Measurements from ENCODE around the gene GPS2. TPM values are rescaled to one million over a fixed set of nuclear protein-coding genes. Genes with fewer than 3 reads are reported as not detected.

The GPS2 gene
- total and polyA plus RNA-seq, 10 of the 15 experiments (the other 5 are each of a cell fraction or from before 2014, with no cell fraction given): 10.2 to 96.4 (median 42.5) TPM

- Histone ChIP-seq H3K4me2 (ENCODE audit: control insufficient read depth, insufficient read depth) (no peak overlapping the region), H3K9me3 (replicated peaks; ENCODE audit: control insufficient read depth, insufficient read depth, low read length) (no peaks in the 10 kb centered on the region), H3K36me3 (ENCODE audit: control insufficient read depth in 2 of 2, insufficient read depth in 2 of 2, low read length in 1 of 2) (no peaks in the 10 kb centered on the region), H3K4me1 (ENCODE audit: control insufficient read depth, insufficient read depth, low read length) (no peaks in the 10 kb centered on the region), H3K27me3 (replicated peaks in 1 of 2; ENCODE audit: control insufficient read depth in 2 of 2, insufficient read depth in 2 of 2, low read length in 1 of 2) (no peaks in the 10 kb centered on the region), H3K27ac (ENCODE audit: control insufficient read depth, insufficient read depth) (no peak overlapping the region), H3K4me3 (no peak overlapping the region), H4K20me1 (ENCODE audit: control insufficient read depth, insufficient read depth) (no peaks in the 10 kb centered on the region), H3K79me2 (ENCODE audit: control insufficient read depth, insufficient read depth, low read length) (no peaks in the 10 kb centered on the region), H2AFZ (ENCODE audit: control insufficient read depth, low read depth, low read length) (no peak overlapping the region), H3K9ac (ENCODE audit: control insufficient read depth, insufficient read depth, low read length) (no peak overlapping the region)
- intact Hi-C loops (cut with micrococcal nuclease; ENCODE audit: unreplicated experiment): no loop called here
- WGBS (ENCODE audit: insufficient coverage, insufficient replicate concordance, low lambda C conversion rate, missing lambda C conversion rate): 51% methylated on average over 6 of the region's 6 CpGs
- POLR2A ChIA-PET: interaction anchor here (0.6 kb wide), 1 partner anchor 118 kb away, joined by 4 read pairs; no protein-coding TSS in a partner anchor
- in situ Hi-C loops (cut with MboI): no loop called here
- ATAC-seq (no peak), DNase-seq (ENCODE audit: low read depth, low spot score) (no peak), FAIRE-seq (no peak)
- RAD21 ChIA-PET (ENCODE audit: unreplicated experiment): interaction anchor here (0.7 kb wide), 1 partner anchor 113 kb away, joined by 3 read pairs; no protein-coding TSS in a partner anchor
- SMC1A ChIA-PET (ENCODE audit: uncharacterized antibody, unreplicated experiment): no interaction called here
- CTCF ChIA-PET: interaction anchor here (3.5 kb wide), 1 partner anchor 9 kb away, joined by 15 read pairs; no protein-coding TSS in a partner anchor
- no peak for TF ChIP-seq NBN (IDR thresholded peaks at IDR 0.05)
- TF ChIP-seq BRCA1 (IDR thresholded peaks at IDR 0.05; ENCODE audit: low read depth, low read length): no peak
- no peak for TF ChIP-seq GABPA (IDR thresholded peaks at IDR 0.05; ENCODE audit: low read depth)
- no peak for TF ChIP-seq STAT1 (conservative IDR thresholded peaks at IDR 0.05)
- no peak for TF ChIP-seq EED (IDR thresholded peaks at IDR 0.05; ENCODE audit: low read depth)
- TF ChIP-seq ZNF207 (IDR thresholded peaks at IDR 0.05; ENCODE audit: borderline replicate concordance): no peak
- TF ChIP-seq, protein P1, sequence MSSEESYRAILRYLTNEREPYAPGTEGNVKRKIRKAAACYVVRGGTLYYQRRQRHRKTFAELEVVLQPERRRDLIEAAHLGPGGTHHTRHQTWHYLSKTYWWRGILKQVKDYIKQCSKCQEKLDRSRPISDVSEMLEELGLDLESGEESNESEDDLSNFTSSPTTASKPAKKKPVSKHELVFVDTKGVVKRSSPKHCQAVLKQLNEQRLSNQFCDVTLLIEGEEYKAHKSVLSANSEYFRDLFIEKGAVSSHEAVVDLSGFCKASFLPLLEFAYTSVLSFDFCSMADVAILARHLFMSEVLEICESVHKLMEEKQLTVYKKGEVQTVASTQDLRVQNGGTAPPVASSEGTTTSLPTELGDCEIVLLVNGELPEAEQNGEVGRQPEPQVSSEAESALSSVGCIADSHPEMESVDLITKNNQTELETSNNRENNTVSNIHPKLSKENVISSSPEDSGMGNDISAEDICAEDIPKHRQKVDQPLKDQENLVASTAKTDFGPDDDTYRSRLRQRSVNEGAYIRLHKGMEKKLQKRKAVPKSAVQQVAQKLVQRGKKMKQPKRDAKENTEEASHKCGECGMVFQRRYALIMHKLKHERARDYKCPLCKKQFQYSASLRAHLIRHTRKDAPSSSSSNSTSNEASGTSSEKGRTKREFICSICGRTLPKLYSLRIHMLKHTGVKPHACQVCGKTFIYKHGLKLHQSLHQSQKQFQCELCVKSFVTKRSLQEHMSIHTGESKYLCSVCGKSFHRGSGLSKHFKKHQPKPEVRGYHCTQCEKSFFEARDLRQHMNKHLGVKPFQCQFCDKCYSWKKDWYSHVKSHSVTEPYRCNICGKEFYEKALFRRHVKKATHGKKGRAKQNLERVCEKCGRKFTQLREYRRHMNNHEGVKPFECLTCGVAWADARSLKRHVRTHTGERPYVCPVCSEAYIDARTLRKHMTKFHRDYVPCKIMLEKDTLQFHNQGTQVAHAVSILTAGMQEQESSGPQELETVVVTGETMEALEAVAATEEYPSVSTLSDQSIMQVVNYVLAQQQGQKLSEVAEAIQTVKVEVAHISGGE (CRISPR knock-in tag; IDR thresholded peaks at IDR 0.05): no peak
- no peak for TF ChIP-seq YY1 (IDR thresholded peaks at IDR 0.05; ENCODE audit: low read depth, low read length)
- TF ChIP-seq, protein P2, sequence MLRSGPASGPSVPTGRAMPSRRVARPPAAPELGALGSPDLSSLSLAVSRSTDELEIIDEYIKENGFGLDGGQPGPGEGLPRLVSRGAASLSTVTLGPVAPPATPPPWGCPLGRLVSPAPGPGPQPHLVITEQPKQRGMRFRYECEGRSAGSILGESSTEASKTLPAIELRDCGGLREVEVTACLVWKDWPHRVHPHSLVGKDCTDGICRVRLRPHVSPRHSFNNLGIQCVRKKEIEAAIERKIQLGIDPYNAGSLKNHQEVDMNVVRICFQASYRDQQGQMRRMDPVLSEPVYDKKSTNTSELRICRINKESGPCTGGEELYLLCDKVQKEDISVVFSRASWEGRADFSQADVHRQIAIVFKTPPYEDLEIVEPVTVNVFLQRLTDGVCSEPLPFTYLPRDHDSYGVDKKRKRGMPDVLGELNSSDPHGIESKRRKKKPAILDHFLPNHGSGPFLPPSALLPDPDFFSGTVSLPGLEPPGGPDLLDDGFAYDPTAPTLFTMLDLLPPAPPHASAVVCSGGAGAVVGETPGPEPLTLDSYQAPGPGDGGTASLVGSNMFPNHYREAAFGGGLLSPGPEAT (IDR thresholded peaks at IDR 0.05; ENCODE audit: low read depth): no peak
- no peak for TF ChIP-seq TAF1 (IDR thresholded peaks at IDR 0.05; ENCODE audit: borderline replicate concordance, low read depth, low read length)
- TF ChIP-seq ZZZ3 (IDR thresholded peaks at IDR 0.05; ENCODE audit: control insufficient read depth, insufficient read length, low read depth): no peak
- TF ChIP-seq PAX8 (IDR thresholded peaks at IDR 0.05): no peak
- no peak for TF ChIP-seq E2F8 (IDR thresholded peaks at IDR 0.05; ENCODE audit: low read depth, partially characterized antibody)
- no peak for TF ChIP-seq FOXM1 (IDR thresholded peaks at IDR 0.05; ENCODE audit: low read depth, low read length)
- BruUV-seq (replicated peaks): no TSS peak
These were observed 48.2 kb upstream of the GPS2 start for GRCh38 chr17:7363311-7363710.

Data from GM12878 (cell line).